Peyer's patch (tissue), 4 donors: Measurements from ENCODE around the gene NMRK2. TPM values are rescaled to one million over a fixed set of nuclear protein-coding genes. Genes with fewer than 3 reads are reported as not detected.

Source experiments
- DNase-seq, 3 donors: peaks; one replicate each; pipeline ENCODE4 v3.0.0-alpha.2; 2017 to 2019
- H3K27ac ChIP-seq, 4 donors: fragments of 200-600 bp; sonication (generic); one replicate each; pipeline ENCODE4 v1.5.1; 2016 to 2019
- H3K27me3 ChIP-seq, 2 donors: fragments of 200-600 bp; sonication (generic); one replicate each; pipeline ENCODE4 v1.5.1; 2019
- H3K36me3 ChIP-seq, 3 donors: fragments of 200-600 bp; sonication (generic); one replicate each; pipeline ENCODE4 v1.5.1; 2016 to 2019
- H3K4me1 ChIP-seq, 4 donors: fragments of 200-600 bp; sonication (generic); one replicate each; pipeline ENCODE4 v1.5.1; 2016 to 2019
- H3K4me3 ChIP-seq, 4 donors: fragments of 200-600 bp; sonication (generic); 1 replicate in 3 of 4; 2 replicates in 1 of 4; pipeline ENCODE4 v1.5.1; 2016 to 2019; ENCODE audit warnings: mild to moderate bottlenecking in 1 of 4
- H3K9me3 ChIP-seq, 4 donors: fragments of 200-600 bp; sonication (generic); one replicate each; pipeline ENCODE4 v1.5.1; 2016 to 2019; ENCODE audit warnings: mild to moderate bottlenecking in 1 of 4
- CTCF ChIP-seq, 6 experiments: fragments of 450-650 bp in 4 of 6; fragments of 200-600 bp in 2 of 6; sonication (generic) in 1 of 6; IDR thresholded peaks; one replicate each; pipeline ENCODE4 v1.5.1; 2017 to 2019; ENCODE audit warnings: antibody characterized with exemption in 6 of 6, mild to moderate bottlenecking in 3 of 6, moderate library complexity in 1 of 6
- POLR2A ChIP-seq, 2 donors: fragments of 450-650 bp; IDR thresholded peaks; one replicate each; pipeline ENCODE4 v1.5.1; 2017; ENCODE audit warnings: antibody characterized with exemption in 2 of 2, mild to moderate bottlenecking in 2 of 2, moderate library complexity in 2 of 2
- total RNA-seq, 4 donors: library from RNA; depleted of rRNA; stranded (reverse); fragments of >200 nt; gene quantifications; one replicate each; pipeline ENCODE4 v1.1.0, GENCODE V29; 2016

The NMRK2 gene
- total RNA-seq, 4 donors from 2014 or later = not detected

- TF ChIP-seq CTCF (IDR thresholded peaks at IDR 0.05) = peak in 5 of 6 experiments; percentile 7 to 38 (median 23)
- peak; percentile 78 to 87 for TF ChIP-seq POLR2A (IDR thresholded peaks at IDR 0.05)
- Histone ChIP-seq H3K36me3 (peaks cover 0 to 26% (median 0%) of the 10 kb centered on the region in 3 donors), H3K4me3 (peak within 1 kb of the TSS; percentile 83 to 98 (median 98)), H3K4me1 (peaks cover 0 to 45% (median 12%) of the 10 kb centered on the region in 4 donors), H3K27me3 (no peaks in the 10 kb centered on the region), H3K27ac (peak within 1 kb of the TSS; percentile 95 to 99 (median 96)), H3K9me3 (no peaks in the 10 kb centered on the region)
- peak; percentile 95 to 99 (median 98) for DNase-seq
Measured at GRCh38 chr19:3970808-3971598, 38.1 kb downstream of the NMRK2 start, which contains the start of gene DAPK3. DAPK3 (minus strand) TSS chr19:3971099; CDS start chr19:3969735, 1,364 bp downstream.

GRCh38 chr19:3975144-3975543 lies 42.3 kb downstream of the NMRK2 start:
- H3K4me3 ChIP-seq = no peak overlapping the region
- H3K36me3 ChIP-seq = peaks cover 0 to 53% (median 0%) of the 10 kb centered on the region in 3 donors
- H3K9me3 ChIP-seq = no peaks in the 10 kb centered on the region
- TF ChIP-seq POLR2A (IDR thresholded peaks at IDR 0.05) (no peak), CTCF (IDR thresholded peaks at IDR 0.05) (no peak)
- H3K27ac ChIP-seq = no peak overlapping the region
- peaks cover 0 to 7% (median 6%) of the 10 kb centered on the region in 4 donors for H3K4me1 ChIP-seq
- DNase-seq = no peak
- H3K27me3 ChIP-seq = no peaks in the 10 kb centered on the region

- Histone ChIP-seq H3K27ac (no peak overlapping the region), H3K36me3 (peaks cover 0 to 58% (median 1%) of the 10 kb centered on the region in 3 donors), H3K4me3 (no peak overlapping the region), H3K27me3 (no peaks in the 10 kb centered on the region), H3K9me3 (no peaks in the 10 kb centered on the region), H3K4me1 (peaks cover 0 to 7% (median 6%) of the 10 kb centered on the region in 4 donors)
- TF ChIP-seq POLR2A (IDR thresholded peaks at IDR 0.05) (no peak), CTCF (IDR thresholded peaks at IDR 0.05) (no peak)
- no peak for DNase-seq
Measured at GRCh38 chr19:3975637-3976087, 42.8 kb downstream of the NMRK2 start.

- no peak overlapping the region for H3K27ac ChIP-seq
- DNase-seq = no peak
- TF ChIP-seq CTCF (IDR thresholded peaks at IDR 0.05) (no peak), POLR2A (IDR thresholded peaks at IDR 0.05) (no peak)
- peaks cover 0 to 2% (median under 1%) of the 10 kb centered on the region in 4 donors for H3K4me1 ChIP-seq
- H3K27me3 ChIP-seq = no peaks in the 10 kb centered on the region
- H3K36me3 ChIP-seq = peaks cover 0 to 68% (median 9%) of the 10 kb centered on the region in 3 donors
- H3K4me3 ChIP-seq = no peak overlapping the region
- no peaks in the 10 kb centered on the region for H3K9me3 ChIP-seq
Measured at GRCh38 chr19:3976495-3977241, 43.8 kb downstream of the NMRK2 start.

- H3K4me3 ChIP-seq = no peak overlapping the region
- no peaks in the 10 kb centered on the region for H3K9me3 ChIP-seq
- no peaks in the 10 kb centered on the region for H3K4me1 ChIP-seq
- DNase-seq = no peak
- no peak overlapping the region for H3K27ac ChIP-seq
- TF ChIP-seq CTCF (IDR thresholded peaks at IDR 0.05) (no peak), POLR2A (IDR thresholded peaks at IDR 0.05) (no peak)
- H3K36me3 ChIP-seq = peaks cover 0 to 76% (median 9%) of the 10 kb centered on the region in 3 donors
- no peaks in the 10 kb centered on the region for H3K27me3 ChIP-seq
Measured at GRCh38 chr19:3977242-3978143, 44.6 kb downstream of the NMRK2 start.
